ENCODE measurements around the gene RPS15. TPM values are rescaled to one million over a fixed set of nuclear protein-coding genes. Genes with fewer than 3 reads are reported as not detected.

Gene RPS15
- total and polyA plus RNA-seq, 9 of the 15 experiments (the other 6 are each of a cell fraction or from before 2014, with no cell fraction given) = 605 to 2,791 (median 957) TPM

Other genes with a start within 250 kb of the RPS15 start
Only the 7 nearest of the 20 such genes appear.
- 253 and 295 TPM in 2 replicates for gene NDUFS7, start 54.5 kb upstream of the RPS15 start, total RNA-seq (2014; rRNA removed)
- gene NDUFS7, start 54.5 kb upstream of the RPS15 start, total RNA-seq (2014; rRNA removed; fragmentation: Illumina TruSeq; extraction: Trizol) = 4.9 and 6.0 TPM in 2 replicates
- 108 and 142 TPM in 2 replicates for gene NDUFS7, start 54.5 kb upstream of the RPS15 start, total RNA-seq (2015; rRNA removed; fragmentation: Illumina TruSeq; extraction: Trizol)
- 266 and 293 TPM in 2 replicates for gene NDUFS7, start 54.5 kb upstream of the RPS15 start, total RNA-seq (2021)
- 56.7 and 107 TPM in 2 replicates for gene NDUFS7, start 54.5 kb upstream of the RPS15 start, polyA plus RNA-seq (2011; rRNA removed)
- gene NDUFS7, start 54.5 kb upstream of the RPS15 start, polyA plus RNA-seq (2014; fragmentation: Illumina TruSeq; extraction: Trizol) = 11.4 and 105 TPM in 2 replicates
- gene NDUFS7, start 54.5 kb upstream of the RPS15 start, polyA plus RNA-seq (2014; fragmentation: Nextera tagmentation; extraction: Ambion mirVana) = 10 to 100 TPM; 28.2 to 60.6 TPM
- 271 and 292 TPM in 2 replicates for gene NDUFS7, start 54.5 kb upstream of the RPS15 start, polyA plus RNA-seq (2014; rRNA removed)
- gene GAMT, start 36.9 kb upstream of the RPS15 start, total RNA-seq (2014; rRNA removed) = 35.2 and 47.8 TPM in 2 replicates
- 6.1 and 11.1 TPM in 2 replicates for gene GAMT, start 36.9 kb upstream of the RPS15 start, total RNA-seq (2014; rRNA removed; fragmentation: Illumina TruSeq; extraction: Trizol)
- 25.9 and 28.7 TPM in 2 replicates for gene GAMT, start 36.9 kb upstream of the RPS15 start, total RNA-seq (2015; rRNA removed; fragmentation: Illumina TruSeq; extraction: Trizol)
- gene GAMT, start 36.9 kb upstream of the RPS15 start, total RNA-seq (2021) = 35.3 and 37.5 TPM in 2 replicates
- gene GAMT, start 36.9 kb upstream of the RPS15 start, polyA plus RNA-seq (2011; rRNA removed) = 27.2 and 42.1 TPM in 2 replicates
- gene GAMT, start 36.9 kb upstream of the RPS15 start, polyA plus RNA-seq (2014; fragmentation: Illumina TruSeq; extraction: Trizol) = 26.2 and 35.1 TPM in 2 replicates
- 1 to 10 TPM; 1.3 to 2.1 TPM for gene GAMT, start 36.9 kb upstream of the RPS15 start, polyA plus RNA-seq (2014; fragmentation: Nextera tagmentation; extraction: Ambion mirVana)
- 33.3 and 37.8 TPM in 2 replicates for gene GAMT, start 36.9 kb upstream of the RPS15 start, polyA plus RNA-seq (2014; rRNA removed)
- gene DAZAP1, start 30.8 kb upstream of the RPS15 start, total RNA-seq (2014; rRNA removed) = 222 and 244 TPM in 2 replicates
- gene DAZAP1, start 30.8 kb upstream of the RPS15 start, total RNA-seq (2014; rRNA removed; fragmentation: Illumina TruSeq; extraction: Trizol) = 77.7 and 78.7 TPM in 2 replicates
- 139 and 143 TPM in 2 replicates for gene DAZAP1, start 30.8 kb upstream of the RPS15 start, total RNA-seq (2015; rRNA removed; fragmentation: Illumina TruSeq; extraction: Trizol)
- 287 and 289 TPM in 2 replicates for gene DAZAP1, start 30.8 kb upstream of the RPS15 start, total RNA-seq (2021)
- gene DAZAP1, start 30.8 kb upstream of the RPS15 start, polyA plus RNA-seq (2011; rRNA removed) = 125 and 155 TPM in 2 replicates
- gene DAZAP1, start 30.8 kb upstream of the RPS15 start, polyA plus RNA-seq (2014; fragmentation: Illumina TruSeq; extraction: Trizol) = 142 and 156 TPM in 2 replicates
- 10 to 100 TPM; 10.8 to 13.3 TPM for gene DAZAP1, start 30.8 kb upstream of the RPS15 start, polyA plus RNA-seq (2014; fragmentation: Nextera tagmentation; extraction: Ambion mirVana)
- 250 and 266 TPM in 2 replicates for gene DAZAP1, start 30.8 kb upstream of the RPS15 start, polyA plus RNA-seq (2014; rRNA removed)
- 0.05 and 0.08 TPM in 2 replicates for gene APC2, start 11.7 kb downstream of the RPS15 start, total RNA-seq (2014; rRNA removed)
- gene APC2, start 11.7 kb downstream of the RPS15 start, total RNA-seq (2014; rRNA removed; fragmentation: Illumina TruSeq; extraction: Trizol) = 0.04 TPM in 1 of 2 replicates, not detected in the other
- 0.04 TPM in 1 of 2 replicates, not detected in the other for gene APC2, start 11.7 kb downstream of the RPS15 start, total RNA-seq (2015; rRNA removed; fragmentation: Illumina TruSeq; extraction: Trizol)
- 0.27 and 0.40 TPM in 2 replicates for gene APC2, start 11.7 kb downstream of the RPS15 start, total RNA-seq (2021)
- 0.01 and 0.06 TPM in 2 replicates for gene APC2, start 11.7 kb downstream of the RPS15 start, polyA plus RNA-seq (2011; rRNA removed)
- gene APC2, start 11.7 kb downstream of the RPS15 start, polyA plus RNA-seq (2014; fragmentation: Illumina TruSeq; extraction: Trizol) = 0.01 TPM in 2 replicates
- not detected for gene APC2, start 11.7 kb downstream of the RPS15 start, polyA plus RNA-seq (2014; fragmentation: Nextera tagmentation; extraction: Ambion mirVana)
- 0.04 and 0.09 TPM in 2 replicates for gene APC2, start 11.7 kb downstream of the RPS15 start, polyA plus RNA-seq (2014; rRNA removed)
- gene C19orf25, start 40.8 kb downstream of the RPS15 start, total RNA-seq (2014; rRNA removed) = 79.4 and 86.1 TPM in 2 replicates
- gene C19orf25, start 40.8 kb downstream of the RPS15 start, total RNA-seq (2014; rRNA removed; fragmentation: Illumina TruSeq; extraction: Trizol) = 6.5 and 9.6 TPM in 2 replicates
- 40.6 and 42.3 TPM in 2 replicates for gene C19orf25, start 40.8 kb downstream of the RPS15 start, total RNA-seq (2015; rRNA removed; fragmentation: Illumina TruSeq; extraction: Trizol)
- 68.3 and 73.1 TPM in 2 replicates for gene C19orf25, start 40.8 kb downstream of the RPS15 start, total RNA-seq (2021)
- 25.3 and 27.6 TPM in 2 replicates for gene C19orf25, start 40.8 kb downstream of the RPS15 start, polyA plus RNA-seq (2011; rRNA removed)
- 36.1 and 45.1 TPM in 2 replicates for gene C19orf25, start 40.8 kb downstream of the RPS15 start, polyA plus RNA-seq (2014; fragmentation: Illumina TruSeq; extraction: Trizol)
- 1 to 10 TPM in 1 of 2 experiments, under 1 TPM in 1; 0.79 to 4.5 TPM for gene C19orf25, start 40.8 kb downstream of the RPS15 start, polyA plus RNA-seq (2014; fragmentation: Nextera tagmentation; extraction: Ambion mirVana)
- gene C19orf25, start 40.8 kb downstream of the RPS15 start, polyA plus RNA-seq (2014; rRNA removed) = 96.0 TPM in 2 replicates
- 2.2 and 3.4 TPM in 2 replicates for gene PCSK4, start 52.0 kb downstream of the RPS15 start, total RNA-seq (2014; rRNA removed)
- gene PCSK4, start 52.0 kb downstream of the RPS15 start, total RNA-seq (2014; rRNA removed; fragmentation: Illumina TruSeq; extraction: Trizol) = 0.29 TPM in 2 replicates
- 1.2 and 1.5 TPM in 2 replicates for gene PCSK4, start 52.0 kb downstream of the RPS15 start, total RNA-seq (2015; rRNA removed; fragmentation: Illumina TruSeq; extraction: Trizol)
- 5.7 and 7.0 TPM in 2 replicates for gene PCSK4, start 52.0 kb downstream of the RPS15 start, total RNA-seq (2021)
- 2.7 and 5.1 TPM in 2 replicates for gene PCSK4, start 52.0 kb downstream of the RPS15 start, polyA plus RNA-seq (2011; rRNA removed)
- 0.85 and 2.2 TPM in 2 replicates for gene PCSK4, start 52.0 kb downstream of the RPS15 start, polyA plus RNA-seq (2014; fragmentation: Illumina TruSeq; extraction: Trizol)
- gene PCSK4, start 52.0 kb downstream of the RPS15 start, polyA plus RNA-seq (2014; fragmentation: Nextera tagmentation; extraction: Ambion mirVana) = under 1 TPM in 1 of 2 experiments, not detected in 1; 0.01 TPM
- 4.8 and 9.1 TPM in 2 replicates for gene PCSK4, start 52.0 kb downstream of the RPS15 start, polyA plus RNA-seq (2014; rRNA removed)
- 22.1 and 31.4 TPM in 2 replicates for gene REEP6, start 52.8 kb downstream of the RPS15 start, total RNA-seq (2014; rRNA removed)
- gene REEP6, start 52.8 kb downstream of the RPS15 start, total RNA-seq (2014; rRNA removed; fragmentation: Illumina TruSeq; extraction: Trizol) = 5.7 and 7.8 TPM in 2 replicates
- 12.2 and 14.5 TPM in 2 replicates for gene REEP6, start 52.8 kb downstream of the RPS15 start, total RNA-seq (2015; rRNA removed; fragmentation: Illumina TruSeq; extraction: Trizol)
- 64.2 and 66.3 TPM in 2 replicates for gene REEP6, start 52.8 kb downstream of the RPS15 start, total RNA-seq (2021)
- gene REEP6, start 52.8 kb downstream of the RPS15 start, polyA plus RNA-seq (2011; rRNA removed) = 18.4 and 36.3 TPM in 2 replicates
- 12.7 and 36.9 TPM in 2 replicates for gene REEP6, start 52.8 kb downstream of the RPS15 start, polyA plus RNA-seq (2014; fragmentation: Illumina TruSeq; extraction: Trizol)
- 1 to 10 TPM; 1.2 to 1.9 TPM for gene REEP6, start 52.8 kb downstream of the RPS15 start, polyA plus RNA-seq (2014; fragmentation: Nextera tagmentation; extraction: Ambion mirVana)
- 31.8 and 34.1 TPM in 2 replicates for gene REEP6, start 52.8 kb downstream of the RPS15 start, polyA plus RNA-seq (2014; rRNA removed)

Data from K562 (cell line).